Sigmoid colon (tissue), 7 donors: ENCODE data around the gene EBLN1. TPM values are rescaled to one million over a fixed set of nuclear protein-coding genes. Genes with fewer than 3 reads are reported as not detected.

Experiments used
- DNase-seq: peaks from one replicate; pipeline ENCODE4 v3.0.0-alpha.2; 2019
- H3K27ac ChIP-seq, 4 donors: fragments of 200-600 bp; sonication (generic); one replicate each; pipeline ENCODE4 v1.5.1; 2016 to 2019; ENCODE audit warnings: mild to moderate bottlenecking in 1 of 4
- H3K27me3 ChIP-seq, 3 donors: fragments of 200-600 bp; sonication (generic); one replicate each; pipeline ENCODE4 v1.5.1; 2019; ENCODE audit warnings: mild to moderate bottlenecking in 1 of 3
- H3K36me3 ChIP-seq, 4 donors: fragments of 200-600 bp; sonication (generic); one replicate each; pipeline ENCODE4 v1.5.1; 2016 to 2019
- H3K4me1 ChIP-seq, 4 donors: fragments of 200-600 bp; sonication (generic); one replicate each; pipeline ENCODE4 v1.5.1; 2017 to 2019
- H3K4me3 ChIP-seq, 4 donors: fragments of 200-600 bp; sonication (generic); one replicate each; pipeline ENCODE4 v1.5.1; 2017 to 2019; ENCODE audit warnings: mild to moderate bottlenecking in 2 of 4, moderate library complexity in 1 of 4
- H3K9me3 ChIP-seq, 4 donors: fragments of 200-600 bp in 3 of 4; sonication (generic) in 3 of 4; one replicate each; pipeline versions ENCODE4 v1.5.1 to v1.6.1; 2013 to 2019
- EP300 ChIP-seq, 4 donors: sonication (generic); formaldehyde crosslinking; IDR thresholded peaks; one replicate each; pipeline ENCODE4 v1.6.1; 2017; ENCODE audit warnings: antibody characterized with exemption in 4 of 4
- POLR2A ChIP-seq, 2 donors: fragments of 450-650 bp; IDR thresholded peaks; one replicate each; pipeline ENCODE4 v1.6.1; 2016; ENCODE audit warnings: antibody characterized with exemption in 2 of 2, mild to moderate bottlenecking in 2 of 2, moderate library complexity in 2 of 2
- POLR2AphosphoS5 ChIP-seq, 4 donors: sonication (generic); formaldehyde crosslinking; IDR thresholded peaks; one replicate each; pipeline ENCODE4 v1.6.1; 2017; ENCODE audit warnings: antibody characterized with exemption in 4 of 4
- WGBS, 2 donors: extraction: QIAGEN DNeasy Blood & Tissue Kit; methylation state at CpG; one replicate each; pipeline ENCODE4 v1.1.7; 2013; 5-methylcytosine and 5-hydroxymethylcytosine counted together
- intact Hi-C: fragments of 100-400 bp; cut with DNase I; formaldehyde crosslinking; loops from one replicate; pipeline ENCODE4 v1.15.1; 2023
- polyA plus RNA-seq, 3 donors: library from polyadenylated mRNA; stranded (reverse); fragments of 200-250 nt; gene quantifications; one replicate each; pipeline ENCODE4 v1.2.3, GENCODE V29; 2013
- total RNA-seq, 4 donors: library from RNA; depleted of rRNA; stranded (reverse); fragments of >200 nt; gene quantifications; one replicate each; pipeline ENCODE4 v1.1.0, GENCODE V29; 2016
- TF ChIP-seq, protein P1 (sequence below), 4 experiments: fragments of 450-650 bp in 3 of 4; fragments of 200-600 bp in 1 of 4; IDR thresholded peaks; one replicate each; pipeline ENCODE4 v1.5.1; 2016 to 2019; ENCODE audit warnings: antibody characterized with exemption in 4 of 4, mild to moderate bottlenecking in 3 of 4, moderate library complexity in 2 of 4
- donor health status: healthy with polysubstance abuse.
- donor health status: Bipolar disorder and iron deficiency.
- donor health status: healthy.

The EBLN1 gene
- total and polyA plus RNA-seq, 7 donors: not detected

DNA sequence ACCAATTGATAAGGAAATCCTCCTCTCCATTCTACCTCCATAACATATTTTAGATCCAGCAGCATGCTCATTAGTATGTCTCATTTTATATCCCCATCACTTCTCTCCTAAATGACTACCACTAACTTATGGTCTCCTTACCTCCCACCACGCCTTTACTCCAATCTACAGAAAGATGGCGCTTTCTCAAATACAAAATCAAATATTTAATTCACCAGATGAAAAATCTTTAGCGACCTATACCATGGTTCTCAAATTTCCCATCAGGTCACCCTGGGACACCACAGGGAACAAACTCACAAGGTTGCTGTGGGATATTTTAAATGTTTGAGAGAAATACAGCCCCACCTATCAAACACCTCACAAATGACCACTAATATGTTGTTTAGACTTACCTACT lies 27.0 kb upstream of the EBLN1 start:
- DNase-seq: no peak
- H3K9me3 ChIP-seq: no peaks in the 10 kb centered on the region
- TF ChIP-seq POLR2A (IDR thresholded peaks at IDR 0.05) (no peak), EP300 (IDR thresholded peaks at IDR 0.05) (no peak), POLR2AphosphoS5 (IDR thresholded peaks at IDR 0.05) (no peak)
- TF ChIP-seq, protein P1, sequence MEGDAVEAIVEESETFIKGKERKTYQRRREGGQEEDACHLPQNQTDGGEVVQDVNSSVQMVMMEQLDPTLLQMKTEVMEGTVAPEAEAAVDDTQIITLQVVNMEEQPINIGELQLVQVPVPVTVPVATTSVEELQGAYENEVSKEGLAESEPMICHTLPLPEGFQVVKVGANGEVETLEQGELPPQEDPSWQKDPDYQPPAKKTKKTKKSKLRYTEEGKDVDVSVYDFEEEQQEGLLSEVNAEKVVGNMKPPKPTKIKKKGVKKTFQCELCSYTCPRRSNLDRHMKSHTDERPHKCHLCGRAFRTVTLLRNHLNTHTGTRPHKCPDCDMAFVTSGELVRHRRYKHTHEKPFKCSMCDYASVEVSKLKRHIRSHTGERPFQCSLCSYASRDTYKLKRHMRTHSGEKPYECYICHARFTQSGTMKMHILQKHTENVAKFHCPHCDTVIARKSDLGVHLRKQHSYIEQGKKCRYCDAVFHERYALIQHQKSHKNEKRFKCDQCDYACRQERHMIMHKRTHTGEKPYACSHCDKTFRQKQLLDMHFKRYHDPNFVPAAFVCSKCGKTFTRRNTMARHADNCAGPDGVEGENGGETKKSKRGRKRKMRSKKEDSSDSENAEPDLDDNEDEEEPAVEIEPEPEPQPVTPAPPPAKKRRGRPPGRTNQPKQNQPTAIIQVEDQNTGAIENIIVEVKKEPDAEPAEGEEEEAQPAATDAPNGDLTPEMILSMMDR (IDR thresholded peaks at IDR 0.05): no peak
- intact Hi-C loops: no loop called here
- whole genome bisulfite sequencing, 2 donors: 82 to 90% methylated on average over 3 of the region's 3 CpGs
- H3K27ac ChIP-seq: no peak overlapping the region
- no peaks in the 10 kb centered on the region for H3K36me3 ChIP-seq
- no peak overlapping the region for H3K4me3 ChIP-seq
- H3K4me1 ChIP-seq: no peaks in the 10 kb centered on the region
- H3K27me3 ChIP-seq: peaks cover 0 to 8% (median 0%) of the 10 kb centered on the region in 3 donors

DNA sequence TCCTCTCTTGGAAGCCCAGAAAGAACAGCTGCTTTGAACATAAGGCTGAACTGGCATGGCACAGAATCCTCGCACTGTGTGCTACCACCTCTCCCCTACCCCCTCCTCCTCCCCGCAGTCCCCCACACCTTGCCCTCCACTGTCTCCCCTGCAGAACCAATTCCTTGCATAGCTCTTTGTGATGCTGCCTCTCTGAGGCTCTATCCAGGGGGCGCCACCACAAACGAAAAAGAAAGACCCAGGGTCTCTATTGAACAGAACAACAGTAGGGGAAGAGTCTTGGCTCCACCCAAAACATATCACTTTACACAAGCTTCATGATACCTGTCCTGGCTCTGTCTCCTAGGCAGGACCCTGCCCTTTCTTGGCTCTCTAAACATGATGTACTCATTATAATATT lies 26.2 kb upstream of the EBLN1 start:
- no peak overlapping the region for H3K4me3 ChIP-seq
- TF ChIP-seq POLR2AphosphoS5 (IDR thresholded peaks at IDR 0.05) (no peak), EP300 (IDR thresholded peaks at IDR 0.05) (no peak), POLR2A (IDR thresholded peaks at IDR 0.05) (no peak)
- TF ChIP-seq, protein P1 (IDR thresholded peaks at IDR 0.05): no peak
- no peaks in the 10 kb centered on the region for H3K4me1 ChIP-seq
- 72 to 82% methylated on average over 4 of the region's 4 CpGs for WGBS, 2 donors
- no peak for DNase-seq
- no peak overlapping the region for H3K27ac ChIP-seq
- H3K27me3 ChIP-seq: peaks cover 0 to 8% (median 0%) of the 10 kb centered on the region in 3 donors
- no peaks in the 10 kb centered on the region for H3K9me3 ChIP-seq
- intact Hi-C loops: no loop called here
- H3K36me3 ChIP-seq: no peaks in the 10 kb centered on the region

DNA sequence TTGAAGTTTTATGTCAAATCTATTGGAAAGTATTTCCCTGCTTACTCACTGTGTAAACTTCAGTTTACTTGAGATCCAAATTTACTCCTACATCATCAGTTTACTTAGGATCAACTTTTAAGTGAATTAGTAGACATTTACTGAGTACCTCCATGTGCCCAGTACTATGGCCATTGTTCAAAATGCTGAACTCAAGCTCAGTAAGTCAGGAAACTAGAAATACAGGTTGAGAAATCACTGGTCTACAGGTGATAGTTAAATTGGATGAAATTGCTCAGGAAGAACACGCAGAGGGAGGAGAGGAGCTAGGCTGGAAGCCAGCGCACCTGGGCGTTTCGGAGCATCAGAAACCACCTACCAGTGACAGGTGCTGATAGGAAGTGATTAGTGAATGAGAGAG lies 25.5 kb upstream of the EBLN1 start:
- H3K27me3 ChIP-seq: peaks cover 0 to 8% (median 0%) of the 10 kb centered on the region in 3 donors
- WGBS, 2 donors: 62 to 83% methylated on average over 4 of the region's 4 CpGs
- no peak overlapping the region for H3K4me3 ChIP-seq
- H3K27ac ChIP-seq: no peak overlapping the region
- intact Hi-C loops: no loop called here
- H3K4me1 ChIP-seq: no peaks in the 10 kb centered on the region
- no peaks in the 10 kb centered on the region for H3K36me3 ChIP-seq
- TF ChIP-seq POLR2A (IDR thresholded peaks at IDR 0.05): no peak
- TF ChIP-seq POLR2AphosphoS5 (IDR thresholded peaks at IDR 0.05): no peak
- TF ChIP-seq EP300 (IDR thresholded peaks at IDR 0.05): no peak
- TF ChIP-seq, protein P1 (IDR thresholded peaks at IDR 0.05): no peak
- no peaks in the 10 kb centered on the region for H3K9me3 ChIP-seq
- DNase-seq: no peak

DNA sequence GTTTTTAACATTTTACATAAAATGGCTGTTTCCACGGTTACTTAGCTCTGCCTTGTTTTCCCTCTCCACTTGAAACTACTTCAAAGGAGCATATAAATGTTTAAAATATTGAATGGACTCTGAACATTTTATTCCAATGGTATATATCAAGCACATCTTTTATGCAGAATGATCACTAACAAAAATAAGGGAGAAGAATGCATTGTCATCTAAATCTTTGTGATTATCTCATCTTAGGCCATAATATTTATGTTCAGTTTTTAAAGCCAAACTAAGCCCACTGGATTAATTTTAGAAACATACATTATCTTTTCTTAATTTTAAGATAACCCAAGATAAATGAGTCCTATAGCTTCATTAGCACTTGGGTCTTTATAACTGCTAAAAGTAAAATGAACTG lies 13.4 kb upstream of the EBLN1 start:
- TF ChIP-seq POLR2A (IDR thresholded peaks at IDR 0.05): no peak
- TF ChIP-seq POLR2AphosphoS5 (IDR thresholded peaks at IDR 0.05): no peak
- TF ChIP-seq EP300 (IDR thresholded peaks at IDR 0.05): no peak
- TF ChIP-seq, protein P1 (IDR thresholded peaks at IDR 0.05): no peak
- H3K27me3 ChIP-seq: no peaks in the 10 kb centered on the region
- H3K4me3 ChIP-seq: no peak overlapping the region
- no peaks in the 10 kb centered on the region for H3K36me3 ChIP-seq
- intact Hi-C loops: no loop called here
- DNase-seq: no peak
- no peaks in the 10 kb centered on the region for H3K9me3 ChIP-seq
- WGBS, 2 donors: 83 to 87% methylated on average over 1 of the region's 1 CpG
- H3K27ac ChIP-seq: peak overlapping the region in 1 of 4 donors; percentile 93
- peaks cover 0 to 12% (median 7%) of the 10 kb centered on the region in 4 donors for H3K4me1 ChIP-seq
